SK-N-SH treated with all-trans-retinoic acid at 6 μM for 48 hours (cell line): ENCODE measurements around the gene XRCC1.

Experiments used
- ATAC-seq: fragments of 200-7000 bp; cut with Tn5 transposase; 3 replicates; pipeline ENCODE4 v1.9.1; 2020; ENCODE audit warnings: mild to moderate bottlenecking, moderate library complexity
- ARNTL ChIP-seq: fragments of 450-650 bp; formaldehyde crosslinking; IDR thresholded peaks from 2 replicates; pipeline ENCODE4 v1.5.0; 2020; ENCODE audit warnings: low read depth, mild to moderate bottlenecking, moderate library complexity, borderline replicate concordance
- BACH2 ChIP-seq: fragments of 250-450 bp; sonication (Bioruptor Pico); IDR thresholded peaks from 2 replicates; pipeline ENCODE4 v1.9.0; 2021; ENCODE audit warnings: mild to moderate bottlenecking, borderline replicate concordance
- CREB5 ChIP-seq: fragments of 250-450 bp; sonication (Bioruptor Pico); IDR thresholded peaks from 2 replicates; pipeline ENCODE4 v1.5.1; 2020; ENCODE audit warnings: low read depth, mild to moderate bottlenecking, moderate library complexity
- CSDC2 ChIP-seq: fragments of 250-450 bp; sonication (Bioruptor Pico); IDR thresholded peaks from 2 replicates; pipeline ENCODE4 v1.5.0; 2020; ENCODE audit warnings: mild to moderate bottlenecking, moderate library complexity
- CSRNP3 ChIP-seq: fragments of 250-450 bp; sonication (Bioruptor Pico); IDR thresholded peaks from 2 replicates; pipeline ENCODE4 v1.5.1; 2021; ENCODE audit warnings: mild to moderate bottlenecking, moderate library complexity
- ESRRG ChIP-seq: fragments of 250-450 bp; sonication (Bioruptor Pico); IDR thresholded peaks from 2 replicates; pipeline ENCODE4 v1.6.1; 2021; ENCODE audit warnings: mild to moderate bottlenecking
- GLIS3 ChIP-seq: fragments of 250-450 bp; sonication (Bioruptor Pico); IDR thresholded peaks from 2 replicates; pipeline ENCODE4 v1.5.0; 2020; ENCODE audit warnings: mild to moderate bottlenecking, moderate library complexity
- ISL1 ChIP-seq: fragments of 250-450 bp; sonication (Bioruptor Pico); IDR thresholded peaks from 2 replicates; pipeline ENCODE4 v2.1.2; 2022; ENCODE audit warnings: mild to moderate bottlenecking, moderate library complexity
- POU6F1 ChIP-seq: fragments of 250-450 bp; sonication (Bioruptor Pico); IDR thresholded peaks from 2 replicates; pipeline ENCODE4 v1.8.0; 2021; ENCODE audit warnings: low read depth, mild to moderate bottlenecking, moderate library complexity, borderline replicate concordance
- PPARA ChIP-seq: fragments of 250-450 bp; sonication (Bioruptor Pico); IDR thresholded peaks from 2 replicates; pipeline ENCODE4 v1.5.0; 2020; ENCODE audit warnings: mild to moderate bottlenecking, borderline replicate concordance
- RARB ChIP-seq: fragments of 250-450 bp; sonication (Bioruptor Pico); IDR thresholded peaks from 2 replicates; pipeline ENCODE4 v1.8.0; 2021; ENCODE audit warnings: mild to moderate bottlenecking, moderate library complexity
- SNAI2 ChIP-seq: fragments of 250-450 bp; sonication (Bioruptor Pico); IDR thresholded peaks from 2 replicates; pipeline ENCODE4 v1.5.0; 2020; ENCODE audit warnings: mild to moderate bottlenecking, moderate library complexity
- TCF4 ChIP-seq: fragments of 250-450 bp; sonication (Bioruptor Pico); IDR thresholded peaks from 2 replicates; pipeline ENCODE4 v1.8.0; 2021; ENCODE audit warnings: mild to moderate bottlenecking, moderate library complexity, borderline replicate concordance
- TOX ChIP-seq: fragments of 250-450 bp; sonication (Bioruptor Pico); IDR thresholded peaks from 2 replicates; pipeline ENCODE4 v1.8.0; 2021; ENCODE audit warnings: mild to moderate bottlenecking, moderate library complexity, borderline replicate concordance
- TSHZ2 ChIP-seq: fragments of 250-450 bp; sonication (Bioruptor Pico); IDR thresholded peaks from 2 replicates; pipeline ENCODE4 v1.5.0; 2020; ENCODE audit warnings: mild to moderate bottlenecking, moderate library complexity
- ZC3H10 ChIP-seq: fragments of 250-450 bp; sonication (Bioruptor Pico); IDR thresholded peaks from 2 replicates; pipeline ENCODE4 v1.5.1; 2021; ENCODE audit warnings: mild to moderate bottlenecking, moderate library complexity
- ZFP3 ChIP-seq: fragments of 250-450 bp; sonication (Bioruptor Pico); IDR thresholded peaks from 2 replicates; pipeline ENCODE4 v1.5.0; 2020; ENCODE audit warnings: mild to moderate bottlenecking, moderate library complexity
- ZFP30 ChIP-seq: fragments of 450-650 bp; formaldehyde crosslinking; IDR thresholded peaks from 2 replicates; pipeline ENCODE4 v1.5.0; 2022; ENCODE audit warnings: mild to moderate bottlenecking, moderate library complexity
- ZNF565 ChIP-seq: fragments of 450-650 bp; formaldehyde crosslinking; conservative IDR thresholded peaks from 2 replicates; pipeline ENCODE4 v1.5.0; 2020; ENCODE audit warnings: low read depth, mild to moderate bottlenecking, moderate library complexity
- ZNF70 ChIP-seq: fragments of 450-650 bp; formaldehyde crosslinking; IDR thresholded peaks from 2 replicates; pipeline ENCODE4 v1.5.0; 2020; ENCODE audit warnings: mild to moderate bottlenecking, moderate library complexity
- ZNF8 ChIP-seq: fragments of 450-650 bp; formaldehyde crosslinking; IDR thresholded peaks from 2 replicates; pipeline ENCODE4 v1.5.0; 2020; ENCODE audit warnings: mild to moderate bottlenecking, moderate library complexity

Gene XRCC1

GRCh38 chr19:43544077-43544476 lies 31.2 kb downstream of the XRCC1 start (continued):
- TF ChIP-seq ZNF8 (CRISPR knock-in tag) = no peak
- no peak for TF ChIP-seq RARB
- no peak for TF ChIP-seq CSRNP3
- TF ChIP-seq ISL1 (CRISPR knock-in tag) = no peak
- TF ChIP-seq ESRRG (CRISPR knock-in tag) = no peak
- no peak for TF ChIP-seq ZFP3
- no peak for TF ChIP-seq SNAI2 (CRISPR knock-in tag)
- TF ChIP-seq, all 23 proteins: peak for 0

- TF ChIP-seq ZFP30 = no peak
- no peak for TF ChIP-seq POU6F1 (CRISPR knock-in tag)
- TF ChIP-seq ZNF565 (CRISPR knock-in tag) = no peak
- TF ChIP-seq ZNF70 = no peak
- TF ChIP-seq TSHZ2 (CRISPR knock-in tag) = no peak
- TF ChIP-seq ZNF8 (CRISPR knock-in tag) = no peak
- no peak for TF ChIP-seq CSDC2 (CRISPR knock-in tag)
- TF ChIP-seq ZC3H10 (CRISPR knock-in tag) = no peak
- TF ChIP-seq CSRNP3 = no peak
- no peak for TF ChIP-seq ARNTL (CRISPR knock-in tag)
- no peak for TF ChIP-seq TCF4
- no peak for TF ChIP-seq ISL1 (CRISPR knock-in tag)
- TF ChIP-seq, all 23 proteins: peak for 0
- ATAC-seq = no peak
Measured at GRCh38 chr19:43541920-43542650, 33.2 kb downstream of the XRCC1 start.

- ATAC-seq = no peak
- TF ChIP-seq ZNF8 (CRISPR knock-in tag) (no peak), TSHZ2 (CRISPR knock-in tag) (no peak), TOX (CRISPR knock-in tag) (no peak), ZNF565 (CRISPR knock-in tag) (no peak), CSDC2 (CRISPR knock-in tag) (no peak), ZFP30 (no peak), ARNTL (CRISPR knock-in tag) (no peak), RARB (no peak), BACH2 (no peak), CREB5 (CRISPR knock-in tag) (no peak), ZC3H10 (CRISPR knock-in tag) (no peak), CSRNP3 (no peak), GLIS3 (CRISPR knock-in tag) (no peak), TCF4 (no peak), PPARA (no peak), SNAI2 (CRISPR knock-in tag) (no peak)
Measured at GRCh38 chr19:43540381-43540780, 34.9 kb downstream of the XRCC1 start.
